Heart right ventricle (tissue), 16 donors: Measurements from ENCODE around the gene SLC25A6. TPM values are rescaled to one million over a fixed set of nuclear protein-coding genes. Genes with fewer than 3 reads are reported as not detected.

Experiments
- ATAC-seq, 8 donors: fragments of 200-7000 bp; cut with Tn5 transposase; one replicate each; pipeline ENCODE4 v1.9.1; 2020; ENCODE audit warnings: mild to moderate bottlenecking in 8 of 8, moderate library complexity in 8 of 8, moderate number of reproducible peaks in 1 of 8
- DNase-seq, 2 donors: peaks; one replicate each; pipeline ENCODE4 v3.0.0-alpha.2; 2020
- H3K27ac ChIP-seq, 10 donors: fragments of 200-600 bp; sonication (generic) in 2 of 10; one replicate each; pipeline versions ENCODE4 v1.5.0 to v1.8.0; 2020 to 2022; ENCODE audit warnings: mild to moderate bottlenecking in 3 of 10
- H3K27me3 ChIP-seq, 7 donors: fragments of 200-600 bp; one replicate each; pipeline ENCODE4 v1.8.0; 2021 to 2022; ENCODE audit warnings: mild to moderate bottlenecking in 2 of 7
- H3K36me3 ChIP-seq, 9 donors: fragments of 200-600 bp; sonication (generic) in 1 of 9; one replicate each; pipeline versions ENCODE4 v1.5.0 to v1.8.0; 2020 to 2022; ENCODE audit warnings: mild to moderate bottlenecking in 2 of 9
- H3K4me1 ChIP-seq, 9 donors: fragments of 200-600 bp; sonication (generic) in 1 of 9; one replicate each; pipeline versions ENCODE4 v1.5.0 to v1.8.0; 2020 to 2022; ENCODE audit warnings: mild to moderate bottlenecking in 4 of 9
- H3K4me3 ChIP-seq, 10 donors: fragments of 200-600 bp; sonication (generic) in 2 of 10; one replicate each; pipeline versions ENCODE4 v1.5.0 to v1.8.0; 2020 to 2022; ENCODE audit warnings: mild to moderate bottlenecking in 7 of 10, moderate library complexity in 2 of 10
- H3K9me3 ChIP-seq, 11 donors: fragments of 200-600 bp in 10 of 11; sonication (generic) in 2 of 11; one replicate each; pipeline versions ENCODE4 v1.5.0 to v1.8.0; 2013 to 2022; ENCODE audit warnings: mild to moderate bottlenecking in 2 of 11, control low read depth in 1 of 11, moderate library complexity in 1 of 11
- CTCF ChIP-seq, 9 donors: fragments of 200-600 bp; sonication (generic) in 2 of 9; IDR thresholded peaks; one replicate each; pipeline versions ENCODE4 v1.5.0 to v1.8.0; 2021 to 2022; ENCODE audit warnings: antibody characterized with exemption in 9 of 9, mild to moderate bottlenecking in 5 of 9, moderate library complexity in 1 of 9
- WGBS, 2 donors: extraction: QIAGEN DNeasy Blood & Tissue Kit; methylation state at CpG; one replicate each; pipeline ENCODE4 v1.1.7; 2013; ENCODE audit warnings: inconsistent platforms in 1 of 2; 5-methylcytosine and 5-hydroxymethylcytosine counted together
- intact Hi-C, 10 donors: fragments of 100-400 bp; cut with DNase I; formaldehyde crosslinking; loops; one replicate each; pipeline versions ENCODE4 v1.11.1 to v1.14.2; 2022
- polyA plus RNA-seq, 2 donors: library from polyadenylated mRNA; stranded (reverse); fragments of 200-250 nt; gene quantifications; one replicate each; pipeline ENCODE4 v1.2.3, GENCODE V29; 2013
- total RNA-seq, 10 donors: library from RNA; stranded (reverse); fragmentation: NEBNext Ultra II Directional in 3 of 10; extraction: Animal tissue kit (Norgen Biotek cat#: 25700) in 3 of 10; gene quantifications; one replicate each; pipeline versions ENCODE4 v1.2.1 to v1.2.4, GENCODE V29; 2021 to 2023
- donor health status: Arrhythmogenic right ventricular cardiomyopathy.
- donor health status: ischemic (EF 13 %, LVEDD 7.1; RV severe dilation, severe dysfunction).
- donor health status: healthy with polysubstance abuse.
- donor health status: DM: no; HTN: yes; CAD: no.
- donor health status: DM: no; HTN: no; CAD: no.
- donor health status: ischemic (EF 25% LVEDD 6.9; RV normal size, moderate dysfunction).
- donor health status: ischemic (EF 25% LVEDD 5.7; RV mildly dilated, moderate dysfunction).
- donor health status: healthy.
- donor health status: DM: yes; HTN: yes; CAD: no.
- donor health status: Ischemic cardiomyopathy.
- donor health status: ischemic (EF 35%, LVEDD 5.7; RV mildly dilated, moderate dysfunction).
- donor health status: nonischemic (EF 11% LVEDD 7.7; RV severe dilation, severe dysfunction).
- donor health status: DM: yes; HTN: yes; CAD: no.
- donor health status: PGD.
- donor health status: ischemic (EF 29% LVEDD 5.4; RV normal size, mild dysfunction).
- donor health status: nonischemic (EF 23%, LVEDD 6.1; RV moderate dilation, normal function).

The SLC25A6 gene
- total and polyA plus RNA-seq, 12 donors = 74.8 to 272 (median 141) TPM

- TF ChIP-seq CTCF (IDR thresholded peaks at IDR 0.05) = no peak
- 91 to 96% methylated on average over 20 of the region's 20 CpGs for WGBS, 2 donors
- H3K9me3 ChIP-seq = peaks cover 0 to 26% (median 21%) of the 10 kb centered on the region in 11 donors
- no peak overlapping the region for H3K27ac ChIP-seq
- no peak for ATAC-seq
- intact Hi-C loops = no loop called here
- H3K4me1 ChIP-seq = no peaks in the 10 kb centered on the region
- no peaks in the 10 kb centered on the region for H3K27me3 ChIP-seq
- no peak for DNase-seq
- peaks cover 0 to 76% (median 42%) of the 10 kb centered on the region in 9 donors for H3K36me3 ChIP-seq
- H3K4me3 ChIP-seq = no peak overlapping the region
Measured at GRCh38 chrX:1417921-1418771, 26.2 kb upstream of the SLC25A6 start.

- Histone ChIP-seq H3K27me3 (no peaks in the 10 kb centered on the region), H3K4me3 (no peak overlapping the region), H3K9me3 (peaks cover 0 to 16% (median 12%) of the 10 kb centered on the region in 11 donors), H3K36me3 (peaks cover 0 to 77% (median 34%) of the 10 kb centered on the region in 9 donors), H3K4me1 (no peaks in the 10 kb centered on the region), H3K27ac (no peak overlapping the region)
- ATAC-seq = no peak
- no peak for DNase-seq
- intact Hi-C loops = no loop called here
- WGBS, 2 donors = 71 to 87% methylated on average over 14 of the region's 14 CpGs
- no peak for TF ChIP-seq CTCF (IDR thresholded peaks at IDR 0.05)
Measured at GRCh38 chrX:1416965-1417760, 25.2 kb upstream of the SLC25A6 start.

DNA sequence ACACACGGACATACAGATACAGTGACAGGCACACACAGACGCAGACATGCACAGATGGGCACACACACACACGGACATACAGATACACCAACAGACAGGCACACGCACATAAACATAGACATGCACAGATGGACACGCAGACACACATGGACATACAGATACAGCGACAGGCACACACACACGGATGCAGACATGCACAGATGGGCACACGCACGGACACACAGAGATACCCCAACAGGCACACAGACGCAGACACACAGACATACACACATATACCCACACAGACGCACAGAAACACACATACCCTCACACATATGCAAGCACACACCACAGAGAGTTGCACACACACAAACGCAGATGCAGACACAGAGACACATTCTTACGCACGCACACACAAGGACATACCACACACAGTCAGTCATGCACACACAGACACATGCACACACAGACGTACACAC is 24.4 kb upstream of the SLC25A6 start:
- ATAC-seq (no peak), DNase-seq (no peak)
- no peak for TF ChIP-seq CTCF (IDR thresholded peaks at IDR 0.05)
- Histone ChIP-seq H3K4me1 (no peaks in the 10 kb centered on the region), H3K27me3 (no peaks in the 10 kb centered on the region), H3K36me3 (peaks cover 0 to 81% (median 31%) of the 10 kb centered on the region in 9 donors), H3K27ac (no peak overlapping the region), H3K9me3 (peaks cover 0 to 10% (median 5%) of the 10 kb centered on the region in 11 donors), H3K4me3 (no peak overlapping the region)
- 72 to 85% methylated on average over 15 of the region's 15 CpGs for WGBS, 2 donors
- intact Hi-C loops = no loop called here

- DNase-seq = no peak
- WGBS, 2 donors = 91 to 93% methylated on average over 30 to 31 of the region's 31 CpGs
- Histone ChIP-seq H3K4me1 (no peaks in the 10 kb centered on the region), H3K27me3 (no peaks in the 10 kb centered on the region), H3K9me3 (no peaks in the 10 kb centered on the region), H3K27ac (no peak overlapping the region), H3K36me3 (peaks cover 0 to 62% (median 17%) of the 10 kb centered on the region in 9 donors), H3K4me3 (no peak overlapping the region)
- peak in 1 of 8 donors; percentile 14 for ATAC-seq
- TF ChIP-seq CTCF (IDR thresholded peaks at IDR 0.05) = no peak
- intact Hi-C loops = loop anchor here in 1 of 10 donors (5.0 kb wide), 1 partner anchor 35 kb away; no protein-coding TSS in a partner anchor
Measured at GRCh38 chrX:1412551-1413161, 20.7 kb upstream of the SLC25A6 start.
